Measurements from ENCODE around the gene HRC. TPM values are rescaled to one million over a fixed set of nuclear protein-coding genes. Genes with fewer than 3 reads are reported as not detected.
A peak's percentile ranks its signal among the peaks of the same experiment; 100 is the strongest.
"Not testable (repeated sequence)": the region's sequence is repeated elsewhere in the genome, so short reads cannot be mapped to it uniquely, and the experiment has no call there.

HRC gene
- total RNA-seq, 2 donors from 2014 or later = 0.53 to 1.8 TPM

DNA sequence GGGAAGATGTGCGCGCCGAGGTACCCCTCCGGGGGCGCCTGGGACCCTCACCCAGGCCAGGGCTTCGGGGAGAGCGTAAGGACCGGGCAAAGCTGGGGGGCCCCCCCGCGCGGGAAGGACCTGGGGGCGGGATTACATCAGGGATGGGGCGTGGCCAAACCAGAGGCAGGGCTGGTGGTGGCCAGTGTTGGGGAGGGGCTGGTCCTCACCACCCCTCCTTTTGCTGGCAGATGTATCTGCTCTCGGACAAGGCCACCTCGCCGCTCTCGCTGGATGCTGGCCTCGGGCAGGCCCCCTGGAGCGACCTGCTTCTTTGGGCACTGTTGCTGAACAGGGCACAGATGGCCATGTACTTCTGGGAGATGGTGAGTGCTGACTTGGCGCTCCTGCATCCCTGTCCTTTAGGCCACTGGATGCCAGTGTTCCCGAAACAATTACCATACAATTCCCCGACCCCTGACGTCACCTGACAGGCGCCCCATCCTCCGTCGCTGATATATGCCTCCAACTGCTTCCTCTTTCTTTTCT is 27.7 kb upstream of the HRC start:
- H3K9me3 ChIP-seq = no peaks in the 10 kb centered on the region
- H3K36me3 ChIP-seq = no peaks in the 10 kb centered on the region
- intact Hi-C loops (cut with DNase I) = no loop called here
- H3K9ac ChIP-seq (ENCODE audit: low read depth in 2 of 2, low read length in 2 of 2) = no peak overlapping the region
- no peak overlapping the region for H3K27ac ChIP-seq
- TF ChIP-seq, protein P1, sequence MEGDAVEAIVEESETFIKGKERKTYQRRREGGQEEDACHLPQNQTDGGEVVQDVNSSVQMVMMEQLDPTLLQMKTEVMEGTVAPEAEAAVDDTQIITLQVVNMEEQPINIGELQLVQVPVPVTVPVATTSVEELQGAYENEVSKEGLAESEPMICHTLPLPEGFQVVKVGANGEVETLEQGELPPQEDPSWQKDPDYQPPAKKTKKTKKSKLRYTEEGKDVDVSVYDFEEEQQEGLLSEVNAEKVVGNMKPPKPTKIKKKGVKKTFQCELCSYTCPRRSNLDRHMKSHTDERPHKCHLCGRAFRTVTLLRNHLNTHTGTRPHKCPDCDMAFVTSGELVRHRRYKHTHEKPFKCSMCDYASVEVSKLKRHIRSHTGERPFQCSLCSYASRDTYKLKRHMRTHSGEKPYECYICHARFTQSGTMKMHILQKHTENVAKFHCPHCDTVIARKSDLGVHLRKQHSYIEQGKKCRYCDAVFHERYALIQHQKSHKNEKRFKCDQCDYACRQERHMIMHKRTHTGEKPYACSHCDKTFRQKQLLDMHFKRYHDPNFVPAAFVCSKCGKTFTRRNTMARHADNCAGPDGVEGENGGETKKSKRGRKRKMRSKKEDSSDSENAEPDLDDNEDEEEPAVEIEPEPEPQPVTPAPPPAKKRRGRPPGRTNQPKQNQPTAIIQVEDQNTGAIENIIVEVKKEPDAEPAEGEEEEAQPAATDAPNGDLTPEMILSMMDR (IDR thresholded peaks at IDR 0.05) = no peak
- H3K27me3 ChIP-seq = no peaks in the 10 kb centered on the region
- peaks cover 5% of the 10 kb centered on the region for H3K4me1 ChIP-seq
- no peak overlapping the region for H3K4me3 ChIP-seq
- DNase-seq = no peak

DNA sequence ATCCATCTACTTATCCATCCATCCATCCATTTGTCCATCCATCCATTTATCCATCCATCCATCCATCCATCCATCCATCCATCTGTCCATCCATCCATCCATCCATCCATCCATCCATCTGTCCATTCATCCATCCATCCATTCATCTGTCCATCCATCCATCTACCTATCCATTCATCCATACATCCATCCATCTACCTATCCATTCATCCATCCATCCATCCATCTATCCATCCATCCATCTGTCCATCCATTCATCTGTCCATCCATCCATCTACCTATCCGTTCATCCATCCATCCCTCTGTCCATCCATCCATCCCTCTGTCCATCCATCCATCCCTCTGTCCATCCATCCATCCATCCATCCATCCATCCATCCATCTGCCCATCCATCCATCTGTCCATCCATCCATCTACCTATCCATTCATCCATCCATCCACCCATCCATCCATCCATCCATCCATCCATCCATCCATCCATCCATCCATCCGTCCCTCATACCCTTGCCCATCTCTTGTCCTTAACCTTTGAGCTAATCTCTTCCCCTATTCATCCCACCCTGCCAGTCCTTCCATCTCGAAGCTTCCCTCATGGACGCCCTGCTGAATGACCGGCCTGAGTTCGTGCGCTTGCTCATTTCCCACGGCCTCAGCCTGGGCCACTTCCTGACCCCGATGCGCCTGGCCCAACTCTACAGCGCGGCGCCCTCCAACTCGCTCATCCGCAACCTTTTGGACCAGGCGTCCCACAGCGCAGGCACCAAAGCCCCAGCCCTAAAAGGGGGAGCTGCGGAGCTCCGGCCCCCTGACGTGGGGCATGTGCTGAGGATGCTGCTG is 27.0 kb upstream of the HRC start:
- H3K9me3 ChIP-seq; intact Hi-C loops (cut with DNase I); H3K36me3 ChIP-seq; DNase-seq; H3K9ac ChIP-seq (ENCODE audit: low read depth in 2 of 2, low read length in 2 of 2); H3K4me1 ChIP-seq; H3K27me3 ChIP-seq; H3K27ac ChIP-seq; H3K4me3 ChIP-seq: not testable (repeated sequence)

DNA sequence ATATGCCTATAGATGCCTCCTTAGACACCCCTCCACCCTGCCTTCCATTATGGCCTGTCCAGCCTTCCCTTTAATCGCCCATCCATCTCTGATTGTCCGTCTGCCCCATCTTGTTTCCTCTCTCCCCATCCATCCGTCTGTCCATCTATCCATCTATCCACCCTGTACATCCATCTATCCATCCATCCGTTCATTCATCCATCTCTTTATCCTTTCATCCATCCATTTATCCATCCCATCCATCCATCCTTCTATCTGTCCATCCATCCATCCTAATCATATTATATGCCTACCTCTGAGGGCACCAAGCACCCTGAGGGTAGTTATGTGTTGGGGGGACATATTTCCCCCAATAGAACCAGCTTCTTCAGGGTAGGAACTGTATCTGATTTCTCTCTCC is 25.5 kb upstream of the HRC start:
- DNase-seq = no peak
- Histone ChIP-seq H3K27ac (no peak overlapping the region), H3K36me3 (no peaks in the 10 kb centered on the region), H3K27me3 (no peaks in the 10 kb centered on the region), H3K9ac (ENCODE audit: low read depth in 2 of 2, low read length in 2 of 2) (no peak overlapping the region), H3K4me3 (no peak overlapping the region), H3K9me3 (no peaks in the 10 kb centered on the region), H3K4me1 (peaks cover 3% of the 10 kb centered on the region)
- TF ChIP-seq, protein P1 (IDR thresholded peaks at IDR 0.05) = no peak
- intact Hi-C loops (cut with DNase I) = no loop called here

DNA sequence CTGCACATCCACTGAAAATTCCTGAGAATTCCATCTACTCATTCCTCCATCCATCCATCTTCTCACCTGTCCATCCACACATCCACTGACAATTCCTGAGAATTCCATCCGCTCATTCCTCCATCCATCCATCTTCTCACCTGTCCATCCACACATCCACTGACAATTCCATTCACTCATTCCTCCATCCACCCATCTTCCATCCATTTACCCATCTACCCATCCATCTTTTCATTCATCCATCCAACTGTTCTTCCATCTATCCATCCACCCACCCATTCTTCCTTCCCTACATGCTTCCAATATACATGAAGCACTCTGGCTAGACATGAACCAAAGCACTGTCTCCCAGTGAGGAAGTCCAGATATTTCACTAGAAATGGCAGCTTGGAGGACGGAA is 18.0 kb upstream of the HRC start:
- no peak overlapping the region for H3K9ac ChIP-seq (ENCODE audit: low read depth in 2 of 2, low read length in 2 of 2)
- no peaks in the 10 kb centered on the region for H3K27me3 ChIP-seq
- TF ChIP-seq, protein P1 (IDR thresholded peaks at IDR 0.05) = no peak
- no peak overlapping the region for H3K4me3 ChIP-seq
- H3K9me3 ChIP-seq = no peaks in the 10 kb centered on the region
- no peaks in the 10 kb centered on the region for H3K36me3 ChIP-seq
- H3K4me1 ChIP-seq = no peaks in the 10 kb centered on the region
- intact Hi-C loops (cut with DNase I) = no loop called here
- DNase-seq = no peak
- no peak overlapping the region for H3K27ac ChIP-seq

DNA sequence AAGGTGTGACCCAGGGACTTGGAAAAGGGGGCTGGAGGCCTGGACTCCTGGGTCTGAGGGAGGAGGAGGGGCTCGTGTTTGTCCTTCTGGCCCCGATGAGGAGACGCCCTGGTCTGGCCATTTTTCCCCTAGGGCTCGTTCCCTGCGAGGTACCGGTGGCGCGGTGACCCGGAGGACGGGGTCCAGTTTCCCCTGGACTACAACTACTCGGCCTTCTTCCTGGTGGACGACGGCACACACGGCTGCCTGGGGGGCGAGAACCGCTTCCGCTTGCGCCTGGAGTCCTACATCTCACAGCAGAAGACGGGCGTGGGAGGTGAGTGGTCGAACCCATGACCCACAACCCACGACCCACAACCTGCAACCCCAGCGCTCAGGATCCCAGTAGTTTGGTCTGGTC is 13.2 kb upstream of the HRC start:
- Histone ChIP-seq H3K9ac (ENCODE audit: low read depth in 2 of 2, low read length in 2 of 2) (peak overlapping the region; percentile 39 to 67), H3K4me3 (no peak overlapping the region), H3K27ac (peak overlapping the region; percentile 17), H3K27me3 (no peaks in the 10 kb centered on the region), H3K4me1 (peaks cover 7% of the 10 kb centered on the region), H3K36me3 (no peaks in the 10 kb centered on the region), H3K9me3 (no peaks in the 10 kb centered on the region)
- TF ChIP-seq, protein P1 (IDR thresholded peaks at IDR 0.05) = no peak
- intact Hi-C loops (cut with DNase I) = no loop called here
- DNase-seq = no peak

DNA sequence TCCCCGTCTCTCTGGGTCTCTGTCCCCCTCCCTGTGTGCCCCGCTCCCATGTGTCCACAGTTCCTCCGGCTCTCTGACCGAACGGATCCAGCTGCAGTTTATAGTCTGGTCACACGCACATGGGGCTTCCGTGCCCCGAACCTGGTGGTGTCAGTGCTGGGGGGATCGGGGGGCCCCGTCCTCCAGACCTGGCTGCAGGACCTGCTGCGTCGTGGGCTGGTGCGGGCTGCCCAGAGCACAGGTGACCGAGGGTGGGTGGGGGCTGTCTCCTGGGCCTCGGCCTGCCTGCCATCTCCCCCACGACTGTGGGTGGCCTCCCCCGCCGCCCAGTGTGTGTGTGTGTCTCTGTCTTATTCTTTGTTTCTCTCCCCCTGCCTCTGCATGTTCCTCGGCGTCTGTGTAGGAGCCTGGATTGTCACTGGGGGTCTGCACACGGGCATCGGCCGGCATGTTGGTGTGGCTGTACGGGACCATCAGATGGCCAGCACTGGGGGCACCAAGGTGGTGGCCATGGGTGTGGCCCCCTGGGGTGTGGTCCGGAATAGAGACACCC is 12.7 kb upstream of the HRC start:
- Histone ChIP-seq H3K36me3 (no peaks in the 10 kb centered on the region), H3K27ac (peak overlapping the region; percentile 17), H3K9ac (ENCODE audit: low read depth in 2 of 2, low read length in 2 of 2) (peak overlapping the region; percentile 39 to 67), H3K4me1 (peaks cover 7% of the 10 kb centered on the region), H3K27me3 (no peaks in the 10 kb centered on the region), H3K9me3 (no peaks in the 10 kb centered on the region), H3K4me3 (no peak overlapping the region)
- intact Hi-C loops (cut with DNase I) = no loop called here
- TF ChIP-seq, protein P1 (IDR thresholded peaks at IDR 0.05) = no peak
- no peak for DNase-seq

Measured in colonic mucosa (tissue), 4 donors.